ENCODE data around the gene PPP1R13L. TPM values are rescaled to one million over a fixed set of nuclear protein-coding genes. Genes with fewer than 3 reads are reported as not detected.
"Not testable (repeated sequence)": the region's sequence is repeated elsewhere in the genome, so short reads cannot be mapped to it uniquely, and the experiment has no call there.

PPP1R13L gene
- total and polyA plus RNA-seq, 2 experiments from 2014 or later, result 3.9 to 6.4 TPM

- Histone ChIP-seq H4K20me1 (ENCODE audit: insufficient read depth) (no peaks in the 10 kb centered on the region), H3K9ac (peak overlapping the region; percentile 87), H3K4me3 (peak overlapping the region; percentile 81), H3K9me3 (ENCODE audit: low read depth) (no peaks in the 10 kb centered on the region), H2AFZ (peak overlapping the region; percentile 74; the same call in 1 of the 2 replicates), H3K79me2 (ENCODE audit: insufficient read depth) (no peaks in the 10 kb centered on the region), H3K4me1 (ENCODE audit: insufficient read depth) (peaks cover 11% of the 10 kb centered on the region), H3K27me3 (replicated peaks; ENCODE audit: insufficient read depth) (no peaks in the 10 kb centered on the region), H3K4me2 (ENCODE audit: unreplicated experiment) (peak overlapping the region; percentile 70), H3K27ac (peak overlapping the region; percentile 76), H3K9me2 (ENCODE audit: insufficient read depth) (no peaks in the 10 kb centered on the region), H3F3A (ENCODE audit: insufficient read depth) (peaks cover 28% of the 10 kb centered on the region), H3K36me3 (ENCODE audit: low read depth) (no peaks in the 10 kb centered on the region)
- TF ChIP-seq EZH2phosphoT487 (IDR thresholded peaks at IDR 0.05; ENCODE audit: insufficient read depth, low read depth) (no peak), EZH2 (IDR thresholded peaks at IDR 0.05; ENCODE audit: insufficient read depth, poor library complexity, severe bottlenecking) (no peak)
- DNase-seq, result no peak
- in situ Hi-C loops (cut with MboI), result no loop called here
- WGBS, 2 experiments (ENCODE audit: low coverage in 1 of 2, low lambda C conversion rate in 2 of 2, missing lambda C conversion rate in 2 of 2), result 24 to 30% methylated on average over 10 of the region's 10 CpGs
These were observed 34.3 kb upstream of the PPP1R13L start for GRCh38 chr19:45439190-45439568.

- Histone ChIP-seq H3K27me3 (replicated peaks; ENCODE audit: insufficient read depth) (no peaks in the 10 kb centered on the region), H3K9me2 (ENCODE audit: insufficient read depth) (no peaks in the 10 kb centered on the region), H2AFZ (no peak overlapping the region), H3K4me2 (ENCODE audit: unreplicated experiment) (no peak overlapping the region), H3K36me3 (ENCODE audit: low read depth) (no peaks in the 10 kb centered on the region), H3K27ac (no peak overlapping the region), H3K9ac (no peak overlapping the region), H3K9me3 (ENCODE audit: low read depth) (no peaks in the 10 kb centered on the region), H4K20me1 (ENCODE audit: insufficient read depth) (no peaks in the 10 kb centered on the region), H3F3A (ENCODE audit: insufficient read depth) (peaks cover 19% of the 10 kb centered on the region), H3K4me1 (ENCODE audit: insufficient read depth) (peaks cover 3% of the 10 kb centered on the region; the same call in 1 of the 2 replicates), H3K79me2 (ENCODE audit: insufficient read depth) (no peaks in the 10 kb centered on the region), H3K4me3 (no peak overlapping the region)
- in situ Hi-C loops (cut with MboI), result no loop called here
- no peak for DNase-seq
- 80 to 86% methylated on average over 3 of the region's 3 CpGs for WGBS, 2 experiments (ENCODE audit: low coverage in 1 of 2, low lambda C conversion rate in 2 of 2, missing lambda C conversion rate in 2 of 2)
- TF ChIP-seq EZH2phosphoT487 (IDR thresholded peaks at IDR 0.05; ENCODE audit: insufficient read depth, low read depth) (no peak), EZH2 (IDR thresholded peaks at IDR 0.05; ENCODE audit: insufficient read depth, poor library complexity, severe bottlenecking) (no peak)
These were observed 32.5 kb upstream of the PPP1R13L start for GRCh38 chr19:45437328-45437727.

GRCh38 chr19:45432543-45432942 is 27.7 kb upstream of the PPP1R13L start:
- in situ Hi-C loops (cut with MboI); H3K4me1 ChIP-seq (ENCODE audit: insufficient read depth); DNase-seq; H3K9me2 ChIP-seq (ENCODE audit: insufficient read depth); H2AFZ ChIP-seq; H4K20me1 ChIP-seq (ENCODE audit: insufficient read depth); H3K9me3 ChIP-seq (ENCODE audit: low read depth); H3K4me3 ChIP-seq; H3K9ac ChIP-seq; H3K27ac ChIP-seq; H3K36me3 ChIP-seq (ENCODE audit: low read depth); H3K27me3 ChIP-seq (replicated peaks; ENCODE audit: insufficient read depth); H3K4me2 ChIP-seq (ENCODE audit: unreplicated experiment); H3K79me2 ChIP-seq (ENCODE audit: insufficient read depth): not testable (repeated sequence)
- H3F3A ChIP-seq (ENCODE audit: insufficient read depth), result peaks cover 16% of the 10 kb centered on the region
- 85 to 88% methylated on average over 8 of the region's 8 CpGs for WGBS, 2 experiments (ENCODE audit: low coverage in 1 of 2, low lambda C conversion rate in 2 of 2, missing lambda C conversion rate in 2 of 2)

GRCh38 chr19:45431008-45431407 is 26.1 kb upstream of the PPP1R13L start:
- peaks cover 17% of the 10 kb centered on the region for H3F3A ChIP-seq (ENCODE audit: insufficient read depth)
- H3K4me2 ChIP-seq (ENCODE audit: unreplicated experiment); H3K36me3 ChIP-seq (ENCODE audit: low read depth); H3K79me2 ChIP-seq (ENCODE audit: insufficient read depth); in situ Hi-C loops (cut with MboI); H3K4me1 ChIP-seq (ENCODE audit: insufficient read depth); H3K9me3 ChIP-seq (ENCODE audit: low read depth); H3K9ac ChIP-seq; H3K4me3 ChIP-seq; H3K27me3 ChIP-seq (replicated peaks; ENCODE audit: insufficient read depth); H2AFZ ChIP-seq; H3K9me2 ChIP-seq (ENCODE audit: insufficient read depth); H4K20me1 ChIP-seq (ENCODE audit: insufficient read depth): not testable (repeated sequence)
- WGBS, 2 experiments (ENCODE audit: low coverage in 1 of 2, low lambda C conversion rate in 2 of 2, missing lambda C conversion rate in 2 of 2), result 24 to 25% methylated on average over 9 of the region's 9 CpGs
- H3K27ac ChIP-seq, result peak overlapping the region; percentile 7; the same call in 1 of the 2 replicates
- DNase-seq, result peak; percentile 68

- DNase-seq; in situ Hi-C loops (cut with MboI); H3K4me2 ChIP-seq (ENCODE audit: unreplicated experiment); H3K9me3 ChIP-seq (ENCODE audit: low read depth); H3K9me2 ChIP-seq (ENCODE audit: insufficient read depth); H3K9ac ChIP-seq; H3K79me2 ChIP-seq (ENCODE audit: insufficient read depth); H2AFZ ChIP-seq; H3K27me3 ChIP-seq (replicated peaks; ENCODE audit: insufficient read depth); H3K4me3 ChIP-seq; H3K36me3 ChIP-seq (ENCODE audit: low read depth); H4K20me1 ChIP-seq (ENCODE audit: insufficient read depth): not testable (repeated sequence)
- 87 to 96% methylated on average over 11 of the region's 11 CpGs for WGBS, 2 experiments (ENCODE audit: low coverage in 1 of 2, low lambda C conversion rate in 2 of 2, missing lambda C conversion rate in 2 of 2)
- Histone ChIP-seq H3K4me1 (ENCODE audit: insufficient read depth) (peaks cover 20% of the 10 kb centered on the region), H3F3A (ENCODE audit: insufficient read depth) (peaks cover 28% of the 10 kb centered on the region), H3K27ac (peak overlapping the region; percentile 86; the same call in 1 of the 2 replicates)
These were observed 25.0 kb upstream of the PPP1R13L start for GRCh38 chr19:45429896-45430295.

Data from GM23248 (cell line).